HUES64 (cell line): Measurements from ENCODE around the gene IL3RA.
"Not testable (repeated sequence)": the region's sequence is repeated elsewhere in the genome, so short reads cannot be mapped to it uniquely, and the experiment has no call there.

Source experiments
- H3K27ac ChIP-seq: 2 replicates; pipeline ENCODE4 v1.7.0; 2013; ENCODE audit warnings: low read depth, low read length, inconsistent platforms
- H3K27me3 ChIP-seq: 2 replicates; pipeline ENCODE4 v1.6.1; 2013; ENCODE audit warnings: mild to moderate bottlenecking, low read length; ENCODE audit not compliant: insufficient read depth
- H3K36me3 ChIP-seq: 2 replicates; pipeline ENCODE4 v1.6.1; 2013; ENCODE audit warnings: mild to moderate bottlenecking, low read length; ENCODE audit not compliant: insufficient read depth
- H3K4me1 ChIP-seq: 2 replicates; pipeline ENCODE4 v1.6.1; 2013; ENCODE audit warnings: mild to moderate bottlenecking, low read length, moderate library complexity; ENCODE audit not compliant: insufficient read depth
- H3K4me3 ChIP-seq: 2 replicates; pipeline ENCODE4 v1.5.1; 2013; ENCODE audit warnings: mild to moderate bottlenecking, low read length, moderate library complexity
- H3K9ac ChIP-seq: 2 replicates; pipeline ENCODE4 v1.6.1; 2013; ENCODE audit warnings: mild to moderate bottlenecking, low read depth, low read length
- H3K9me3 ChIP-seq: 2 replicates; pipeline ENCODE4 v1.6.1; 2013; ENCODE audit warnings: low read depth, low read length; ENCODE audit not compliant: insufficient read depth
- WGBS: fragments of 150-250, 120-280 bp; methylation state at CpG from one replicate; pipeline ENCODE4 v1.1.7; 2013; ENCODE audit warnings: missing lambda C conversion rate; 5-methylcytosine and 5-hydroxymethylcytosine counted together

Gene IL3RA

GRCh38 chrX:1358793-1359476 is 22.4 kb downstream of the IL3RA start:
- Histone ChIP-seq H3K36me3 (peaks cover 4% of the 10 kb centered on the region; the same call in 1 of the 2 replicates), H3K4me1 (peaks cover 8% of the 10 kb centered on the region), H3K9me3 (peaks cover 2% of the 10 kb centered on the region; the same call in 1 of the 2 replicates), H3K4me3 (no peak overlapping the region), H3K9ac (no peak overlapping the region), H3K27ac (no peak overlapping the region), H3K27me3 (no peaks in the 10 kb centered on the region)
- 85% methylated on average over 6 of the region's 6 CpGs for WGBS

- Histone ChIP-seq H3K9ac (no peak overlapping the region), H3K27me3 (no peaks in the 10 kb centered on the region), H3K27ac (no peak overlapping the region), H3K36me3 (peaks cover 4% of the 10 kb centered on the region; the same call in 1 of the 2 replicates), H3K4me3 (no peak overlapping the region), H3K9me3 (peaks cover 2% of the 10 kb centered on the region; the same call in 1 of the 2 replicates), H3K4me1 (peaks cover 8% of the 10 kb centered on the region)
- WGBS: 81% methylated on average over 4 of the region's 4 CpGs
Observed at GRCh38 chrX:1359477-1359873, 22.9 kb downstream of the IL3RA start.

GRCh38 chrX:1360171-1360570 is 23.6 kb downstream of the IL3RA start:
- Histone ChIP-seq H3K27me3 (no peaks in the 10 kb centered on the region), H3K27ac (no peak overlapping the region), H3K9me3 (peaks cover 2% of the 10 kb centered on the region; the same call in 1 of the 2 replicates), H3K4me1 (peaks cover 8% of the 10 kb centered on the region), H3K36me3 (peaks cover 4% of the 10 kb centered on the region; the same call in 1 of the 2 replicates), H3K4me3 (no peak overlapping the region), H3K9ac (no peak overlapping the region)
- WGBS: 88% methylated on average over 2 of the region's 2 CpGs

- H3K27me3 ChIP-seq: no peaks in the 10 kb centered on the region
- WGBS: 93% methylated on average over 12 of the region's 12 CpGs
- H3K9ac ChIP-seq: no peak overlapping the region
- H3K9me3 ChIP-seq: peaks cover 2% of the 10 kb centered on the region; the same call in 1 of the 2 replicates
- H3K36me3 ChIP-seq: peaks cover 4% of the 10 kb centered on the region; the same call in 1 of the 2 replicates
- H3K4me3 ChIP-seq: no peak overlapping the region
- no peaks in the 10 kb centered on the region for H3K4me1 ChIP-seq
- H3K27ac ChIP-seq: no peak overlapping the region
Observed at GRCh38 chrX:1361275-1361674, 24.7 kb downstream of the IL3RA start.

GRCh38 chrX:1361910-1362309 is 25.3 kb downstream of the IL3RA start:
- WGBS: 92% methylated on average over 2 of the region's 2 CpGs
- Histone ChIP-seq H3K4me1 (no peaks in the 10 kb centered on the region), H3K4me3 (no peak overlapping the region), H3K27me3 (no peaks in the 10 kb centered on the region), H3K9ac (no peak overlapping the region), H3K27ac (no peak overlapping the region), H3K9me3 (peaks cover 2% of the 10 kb centered on the region; the same call in 1 of the 2 replicates), H3K36me3 (peaks cover 4% of the 10 kb centered on the region; the same call in 1 of the 2 replicates)

- 97% methylated on average over 19 of the region's 63 CpGs for WGBS
- not testable (repeated sequence) for H3K27me3 ChIP-seq, H3K36me3 ChIP-seq, H3K27ac ChIP-seq, H3K4me1 ChIP-seq, H3K9me3 ChIP-seq, H3K9ac ChIP-seq, H3K4me3 ChIP-seq
Observed at GRCh38 chrX:1366363-1366762, 29.8 kb downstream of the IL3RA start.

- 89% methylated on average over 4 of the region's 4 CpGs for WGBS
- no peaks in the 10 kb centered on the region for H3K27me3 ChIP-seq
- no peak overlapping the region for H3K4me3 ChIP-seq
- H3K9ac ChIP-seq: no peak overlapping the region
- H3K9me3 ChIP-seq: no peaks in the 10 kb centered on the region
- H3K36me3 ChIP-seq: no peaks in the 10 kb centered on the region
- H3K4me1 ChIP-seq: no peaks in the 10 kb centered on the region
- H3K27ac ChIP-seq: no peak overlapping the region
Observed at GRCh38 chrX:1368385-1368698, 31.8 kb downstream of the IL3RA start.

- WGBS: 96% methylated on average over 24 of the region's 24 CpGs
- Histone ChIP-seq H3K27ac (no peak overlapping the region), H3K27me3 (no peaks in the 10 kb centered on the region), H3K4me3 (no peak overlapping the region), H3K36me3 (peaks cover 3% of the 10 kb centered on the region; the same call in 1 of the 2 replicates), H3K9ac (no peak overlapping the region), H3K9me3 (no peaks in the 10 kb centered on the region), H3K4me1 (no peaks in the 10 kb centered on the region)
Observed at GRCh38 chrX:1378306-1378759, 41.7 kb downstream of the IL3RA start.

GRCh38 chrX:1380672-1381233 is 44.2 kb downstream of the IL3RA start:
- H3K36me3 ChIP-seq: peaks cover 25% of the 10 kb centered on the region
- no peaks in the 10 kb centered on the region for H3K4me1 ChIP-seq
- H3K9me3 ChIP-seq: no peaks in the 10 kb centered on the region
- WGBS: 72% methylated on average over 20 of the region's 20 CpGs
- no peak overlapping the region for H3K9ac ChIP-seq
- no peak overlapping the region for H3K27ac ChIP-seq
- no peak overlapping the region for H3K4me3 ChIP-seq
- no peaks in the 10 kb centered on the region for H3K27me3 ChIP-seq

GRCh38 chrX:1384658-1385252 is 48.2 kb downstream of the IL3RA start:
- H3K9me3 ChIP-seq: no peaks in the 10 kb centered on the region
- H3K4me3 ChIP-seq: no peak overlapping the region
- WGBS: 96% methylated on average over 18 of the region's 18 CpGs
- H3K9ac ChIP-seq: no peak overlapping the region
- peaks cover 65% of the 10 kb centered on the region for H3K36me3 ChIP-seq
- no peak overlapping the region for H3K27ac ChIP-seq
- H3K4me1 ChIP-seq: no peaks in the 10 kb centered on the region
- H3K27me3 ChIP-seq: no peaks in the 10 kb centered on the region
